KOPT-K1 (cell line): ENCODE data around the gene PPP4R2.
A peak's percentile ranks its signal among the peaks of the same experiment; 100 is the strongest.

Experiments
- H3K27ac ChIP-seq: fragments of 200-600 bp; sonication (generic); 2 replicates; pipeline ENCODE4 v1.5.1; 2016; ENCODE audit warnings: antibody characterized with exemption, mild to moderate bottlenecking, low read depth, low read length; ENCODE audit not compliant: poor library complexity, severe bottlenecking
- H3K36me3 ChIP-seq: fragments of 200-600 bp; sonication (generic); 2 replicates; pipeline ENCODE4 v1.5.1; 2017; ENCODE audit warnings: antibody characterized with exemption, mild to moderate bottlenecking, low read length, moderate library complexity; ENCODE audit not compliant: insufficient read depth
- H3K9me3 ChIP-seq: fragments of 200-600 bp; sonication (generic); 2 replicates; pipeline ENCODE4 v1.5.1; 2017; ENCODE audit warnings: antibody characterized with exemption, low read length, mild to moderate bottlenecking; ENCODE audit not compliant: insufficient read depth, poor library complexity, severe bottlenecking

The PPP4R2 gene

GRCh38 chr3:72996473-72997333, at the start of gene PPP4R2:
TSS of gene PPP4R2 (plus strand) at chr3:72996811. CDS start at chr3:72997038, 227 bp downstream.
- Histone ChIP-seq H3K36me3 (peaks cover 35% of the 10 kb centered on the region), H3K27ac (peak within 1 kb of the TSS; percentile 98), H3K9me3 (no peaks in the 10 kb centered on the region)

- peaks cover 35% of the 10 kb centered on the region for H3K36me3 ChIP-seq
- no peak overlapping the region for H3K27ac ChIP-seq
- H3K9me3 ChIP-seq, result no peaks in the 10 kb centered on the region
Observed at GRCh38 chr3:72947715-72948490, 48.7 kb upstream of the PPP4R2 start.

GRCh38 chr3:72949016-72949415, 47.6 kb upstream of the PPP4R2 start:
- H3K36me3 ChIP-seq, result peaks cover 29% of the 10 kb centered on the region
- no peaks in the 10 kb centered on the region for H3K9me3 ChIP-seq
- no peak overlapping the region for H3K27ac ChIP-seq

DNA sequence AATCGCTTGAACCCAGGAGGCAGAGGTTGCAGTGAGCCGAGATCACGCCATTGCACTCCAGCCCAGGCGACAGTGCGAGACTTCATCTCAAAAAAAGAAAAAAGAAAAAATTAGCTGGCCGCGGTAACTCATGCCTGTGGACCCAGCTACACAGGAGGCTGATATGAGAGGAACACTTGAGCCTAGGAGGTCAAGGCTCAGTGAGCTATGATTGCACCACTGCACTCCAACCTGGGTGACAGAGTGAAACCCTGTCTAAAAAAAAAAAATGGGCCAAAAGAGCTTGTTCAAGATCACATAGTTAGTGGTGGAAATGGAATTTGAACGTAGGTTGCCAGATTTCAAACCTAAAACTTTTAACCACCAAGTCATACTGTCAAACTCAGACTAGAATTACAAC, 46.2 kb upstream of the PPP4R2 start:
- peaks cover 27% of the 10 kb centered on the region for H3K36me3 ChIP-seq

DNA sequence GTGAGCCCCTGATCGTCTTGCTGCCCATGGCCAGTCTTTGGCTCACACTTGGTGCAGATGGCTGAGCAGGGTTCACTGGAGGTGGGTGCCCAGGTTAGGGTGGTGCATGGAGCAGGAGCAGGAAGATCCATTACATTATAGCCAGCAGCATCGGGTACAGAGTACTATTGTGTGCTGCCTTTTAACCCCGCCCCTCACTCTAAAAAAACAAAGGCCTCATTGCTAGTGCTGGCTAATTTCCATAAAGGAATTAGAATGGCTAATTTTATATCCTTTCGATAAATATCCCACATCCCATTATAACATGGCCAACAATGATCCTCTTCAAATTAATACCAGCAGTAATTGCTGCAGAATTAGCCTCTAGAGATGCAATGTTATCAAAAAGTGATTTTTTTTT, 45.8 kb upstream of the PPP4R2 start:
- Histone ChIP-seq H3K27ac (no peak overlapping the region), H3K36me3 (peaks cover 27% of the 10 kb centered on the region), H3K9me3 (no peaks in the 10 kb centered on the region)

More for the DNA sequence above, 46.2 kb upstream of the PPP4R2 start:
- Histone ChIP-seq H3K9me3 (no peaks in the 10 kb centered on the region), H3K27ac (no peak overlapping the region)

GRCh38 chr3:72951259-72951722, 45.3 kb upstream of the PPP4R2 start:
- Histone ChIP-seq H3K27ac (no peak overlapping the region), H3K36me3 (peaks cover 29% of the 10 kb centered on the region), H3K9me3 (no peaks in the 10 kb centered on the region)

DNA sequence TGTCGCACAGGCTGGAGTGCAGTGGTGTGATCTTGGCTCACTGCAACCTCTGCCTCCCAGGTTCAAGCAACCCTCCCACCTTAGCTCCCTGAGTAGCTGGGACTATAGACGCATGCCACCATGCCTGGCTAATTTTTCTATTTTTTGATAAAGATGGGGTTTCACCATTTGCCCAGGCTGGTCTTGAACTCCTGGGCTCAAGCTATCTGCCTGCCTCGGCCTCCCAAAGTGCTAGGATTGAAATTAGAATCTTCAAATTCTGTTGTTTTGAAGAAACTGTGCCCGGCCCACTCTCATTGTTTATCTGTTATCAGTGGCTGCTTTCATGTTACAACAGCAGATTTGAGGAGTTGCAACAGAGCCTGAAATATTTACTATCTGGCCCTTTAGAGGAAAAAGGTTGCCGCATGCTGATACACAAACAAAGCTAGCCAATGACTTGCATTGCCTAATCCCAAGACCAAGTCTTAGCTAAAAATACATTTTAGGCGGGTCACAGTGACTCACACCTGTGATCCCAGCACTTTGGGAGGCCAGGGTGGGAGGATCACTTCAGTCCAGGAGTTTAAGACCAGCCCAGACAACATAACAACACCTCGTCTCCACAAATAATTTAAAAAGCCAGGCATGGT, 43.2 kb upstream of the PPP4R2 start:
- Histone ChIP-seq H3K9me3 (no peaks in the 10 kb centered on the region), H3K36me3 (peaks cover 39% of the 10 kb centered on the region), H3K27ac (no peak overlapping the region)

GRCh38 chr3:72957297-72957696, 39.3 kb upstream of the PPP4R2 start:
- Histone ChIP-seq H3K36me3 (peaks cover 73% of the 10 kb centered on the region), H3K27ac (no peak overlapping the region), H3K9me3 (no peaks in the 10 kb centered on the region)

GRCh38 chr3:72959336-72959735, 37.3 kb upstream of the PPP4R2 start:
- H3K9me3 ChIP-seq, result no peaks in the 10 kb centered on the region
- no peak overlapping the region for H3K27ac ChIP-seq
- peaks cover 79% of the 10 kb centered on the region for H3K36me3 ChIP-seq

GRCh38 chr3:72960812-72961518, 35.6 kb upstream of the PPP4R2 start:
- peak overlapping the region; percentile 36 for H3K27ac ChIP-seq
- H3K36me3 ChIP-seq, result peaks cover 76% of the 10 kb centered on the region
- no peaks in the 10 kb centered on the region for H3K9me3 ChIP-seq

GRCh38 chr3:72961752-72962151, 34.9 kb upstream of the PPP4R2 start:
- H3K36me3 ChIP-seq, result peaks cover 76% of the 10 kb centered on the region
- no peaks in the 10 kb centered on the region for H3K9me3 ChIP-seq
- peak overlapping the region; percentile 36 for H3K27ac ChIP-seq

DNA sequence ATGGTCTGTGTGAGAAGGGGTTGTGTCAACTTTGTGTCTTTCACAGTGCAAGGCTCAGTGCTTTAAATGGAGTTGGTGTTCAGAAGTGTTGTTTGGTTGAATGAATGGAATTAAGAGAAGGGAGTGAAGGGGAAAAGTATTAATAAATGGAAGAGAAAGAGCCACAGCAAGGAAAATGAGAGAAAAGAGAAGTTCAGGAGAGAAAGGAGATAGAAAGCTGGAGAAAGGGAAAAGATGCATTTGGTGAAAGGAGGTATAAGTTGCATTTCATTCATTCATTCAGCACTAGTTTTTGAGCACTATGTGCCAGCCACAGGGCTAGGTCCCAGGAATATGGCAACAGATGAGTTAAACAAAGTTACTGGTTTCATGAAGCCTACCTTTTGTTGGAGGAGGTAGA, 34.3 kb upstream of the PPP4R2 start:
- Histone ChIP-seq H3K9me3 (no peaks in the 10 kb centered on the region), H3K36me3 (peaks cover 76% of the 10 kb centered on the region), H3K27ac (peak overlapping the region; percentile 36)

DNA sequence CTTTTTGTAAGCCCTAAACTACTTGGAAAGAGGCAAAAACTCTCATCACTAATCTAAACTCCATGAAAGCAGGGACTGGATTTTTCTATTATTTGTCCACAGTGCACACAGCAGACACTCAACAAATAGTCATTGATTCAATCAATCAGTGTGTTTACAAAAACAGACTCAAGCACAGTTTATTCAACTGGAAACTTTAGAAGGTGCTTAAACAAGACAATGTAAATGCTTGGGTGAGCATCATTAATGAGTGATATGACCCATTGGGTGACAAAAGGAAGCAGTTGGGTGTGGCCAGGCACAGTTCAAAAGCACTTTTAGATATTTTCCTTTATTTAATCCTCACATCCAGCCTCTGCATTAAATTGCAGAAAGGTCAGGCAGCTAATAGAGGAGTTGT, 32.0 kb upstream of the PPP4R2 start:
- Histone ChIP-seq H3K27ac (peak overlapping the region; percentile 50), H3K9me3 (no peaks in the 10 kb centered on the region), H3K36me3 (peaks cover 79% of the 10 kb centered on the region)

DNA sequence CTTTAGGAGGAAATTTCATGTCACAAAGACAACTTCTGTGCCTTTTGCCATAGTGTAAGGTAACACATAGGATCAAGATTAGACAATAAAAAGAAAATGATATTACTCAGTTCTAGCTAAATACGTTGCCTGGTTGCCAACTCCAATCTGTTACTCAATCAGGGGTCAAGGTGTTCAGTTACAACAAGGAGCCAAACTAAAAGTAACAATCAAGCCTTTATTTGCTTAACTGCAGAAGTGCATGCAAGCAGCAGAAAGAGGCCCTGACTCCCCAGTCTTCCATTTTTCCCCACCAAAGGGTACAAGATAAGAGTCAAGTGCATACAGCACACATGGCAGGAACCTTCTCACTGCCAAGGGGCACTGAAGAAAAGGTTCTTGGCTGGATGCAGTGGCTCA, 28.3 kb upstream of the PPP4R2 start:
- no peak overlapping the region for H3K27ac ChIP-seq
- H3K9me3 ChIP-seq, result no peaks in the 10 kb centered on the region

More for the DNA sequence above, 28.3 kb upstream of the PPP4R2 start:
- peaks cover 81% of the 10 kb centered on the region for H3K36me3 ChIP-seq
